Anterior cingulate cortex (tissue), 58 donors: ENCODE results near the gene RWDD1.

ENCODE experiments used
- DNase-seq, 58 donors: peaks; one replicate each; lab custom pipeline; 2025; lab: John Stamatoyannopoulos, UW

The RWDD1 gene, protein sequence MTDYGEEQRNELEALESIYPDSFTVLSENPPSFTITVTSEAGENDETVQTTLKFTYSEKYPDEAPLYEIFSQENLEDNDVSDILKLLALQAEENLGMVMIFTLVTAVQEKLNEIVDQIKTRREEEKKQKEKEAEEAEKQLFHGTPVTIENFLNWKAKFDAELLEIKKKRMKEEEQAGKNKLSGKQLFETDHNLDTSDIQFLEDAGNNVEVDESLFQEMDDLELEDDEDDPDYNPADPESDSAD

DNA sequence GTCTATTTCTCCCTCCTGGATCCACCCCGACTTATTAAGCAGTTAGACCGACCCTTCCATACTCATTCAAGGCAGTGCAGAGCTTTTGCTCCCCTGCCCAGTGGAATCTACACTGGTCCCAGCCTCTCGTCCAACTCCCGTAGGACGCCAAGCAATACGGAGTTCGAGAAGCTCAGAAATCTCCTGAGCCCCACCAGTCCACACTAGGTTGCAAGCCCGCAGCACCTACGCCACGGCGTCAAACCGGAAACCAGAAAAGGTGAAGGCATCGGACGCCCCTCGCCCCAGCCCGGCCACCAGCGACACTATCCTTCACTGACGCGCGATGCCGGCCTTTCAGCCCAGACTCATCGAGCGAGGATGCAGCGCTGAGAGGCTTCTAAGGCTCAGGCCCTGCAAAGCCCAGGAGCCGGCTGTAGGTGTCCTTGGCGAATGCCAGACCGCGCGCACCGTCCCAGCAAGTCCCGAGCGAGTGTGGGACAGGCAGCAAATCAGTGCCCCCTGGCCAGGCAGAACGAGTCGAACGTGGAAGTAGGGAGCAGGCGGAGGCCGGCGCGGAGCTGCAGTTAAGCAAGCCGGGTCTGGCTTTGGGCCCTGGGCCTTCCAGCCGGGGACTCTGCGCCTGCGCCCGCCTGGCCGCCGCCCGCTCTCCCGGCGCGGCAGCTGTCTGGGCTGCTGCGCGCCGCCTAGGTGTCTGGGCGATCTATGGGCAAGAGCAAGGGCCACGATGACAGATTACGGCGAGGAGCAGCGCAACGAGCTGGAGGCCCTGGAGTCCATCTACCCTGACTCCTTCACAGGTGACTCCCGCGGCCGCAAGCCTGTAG is at the start of gene RWDD1:
Gene RWDD1 (plus strand): TSS at position 649 of the 827 bp plus-strand sequence. CDS start 79 bp downstream, at position 728.
- peak; percentile 88 to 100 (median 98) for DNase-seq

DNA sequence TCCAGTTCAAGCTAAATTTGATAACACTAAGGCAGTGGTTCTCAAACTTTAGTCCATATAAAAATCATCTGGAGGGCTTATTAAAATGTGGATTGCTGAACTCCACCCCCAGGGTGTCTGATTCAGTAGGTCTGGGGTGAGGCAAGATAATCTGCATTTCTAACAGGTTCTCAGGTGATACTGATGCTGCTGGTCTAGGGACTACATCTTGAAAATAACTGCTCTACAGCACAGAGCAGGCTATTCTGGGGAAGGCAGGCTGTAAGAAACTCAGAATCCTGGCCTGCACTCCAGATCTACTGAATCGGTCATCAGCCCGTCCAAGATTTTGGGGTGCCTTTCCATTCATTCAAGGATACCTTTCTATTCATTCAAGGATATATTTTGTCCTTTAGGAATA is 48.4 kb upstream of the RWDD1 start:
- no peak for DNase-seq

DNA sequence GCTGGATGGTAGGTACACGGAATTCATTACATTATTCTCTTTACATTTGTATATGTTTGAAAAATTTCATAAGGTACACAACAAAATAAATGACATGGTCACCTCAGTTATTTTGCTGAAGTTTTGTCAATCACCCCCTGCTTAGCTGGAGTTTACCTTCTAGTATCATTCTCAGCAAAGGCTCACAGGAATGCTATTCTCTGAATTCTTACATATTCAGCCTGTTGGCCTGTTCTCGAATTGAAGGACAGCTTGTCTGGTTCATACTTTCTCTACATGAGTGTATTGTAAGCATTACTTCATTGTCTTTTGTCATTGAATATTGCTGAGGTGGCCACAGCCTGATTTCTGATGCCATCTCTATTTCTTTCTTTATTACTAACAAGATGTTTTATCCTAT is 47.1 kb upstream of the RWDD1 start:
- no peak for DNase-seq

DNA sequence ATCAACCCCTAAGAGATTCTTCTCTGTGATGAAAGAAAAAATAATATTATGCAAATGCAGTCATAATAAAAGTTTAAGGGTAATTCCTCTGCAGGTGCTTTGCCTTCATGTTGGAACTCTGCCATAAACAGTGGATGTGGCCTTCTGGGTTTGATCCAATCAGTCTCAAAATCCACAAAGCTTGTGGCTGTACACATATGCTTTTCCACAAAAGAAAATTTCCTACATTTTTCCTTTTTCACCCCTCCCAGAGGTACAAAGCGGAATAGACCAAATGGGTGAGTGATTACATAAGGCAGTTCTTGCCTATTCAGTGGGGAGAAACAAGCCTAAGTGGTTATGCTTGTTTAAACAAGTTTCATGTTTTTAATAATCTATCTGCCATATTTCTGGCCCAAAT is 43.2 kb upstream of the RWDD1 start:
- no peak for DNase-seq

DNA sequence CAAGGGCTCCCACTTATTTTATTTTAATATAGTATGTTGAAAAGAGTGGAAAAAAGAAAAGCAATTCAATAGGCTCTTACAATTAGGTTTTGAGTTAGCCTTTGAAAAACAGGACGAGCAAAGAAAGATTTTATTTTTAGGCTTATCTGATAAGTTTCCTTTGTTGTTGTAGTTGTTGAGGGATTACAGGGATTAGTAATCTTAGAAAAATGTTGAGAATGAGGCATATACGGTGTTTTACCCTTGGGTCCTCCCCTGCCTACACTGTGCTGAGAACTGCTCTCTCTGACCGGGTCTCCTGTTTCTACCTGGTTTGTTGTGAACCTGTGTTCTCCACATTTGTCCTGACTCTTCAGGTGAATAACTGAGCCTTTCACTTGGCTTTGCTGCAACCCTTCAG is 42.5 kb upstream of the RWDD1 start:
- DNase-seq, result no peak

DNA sequence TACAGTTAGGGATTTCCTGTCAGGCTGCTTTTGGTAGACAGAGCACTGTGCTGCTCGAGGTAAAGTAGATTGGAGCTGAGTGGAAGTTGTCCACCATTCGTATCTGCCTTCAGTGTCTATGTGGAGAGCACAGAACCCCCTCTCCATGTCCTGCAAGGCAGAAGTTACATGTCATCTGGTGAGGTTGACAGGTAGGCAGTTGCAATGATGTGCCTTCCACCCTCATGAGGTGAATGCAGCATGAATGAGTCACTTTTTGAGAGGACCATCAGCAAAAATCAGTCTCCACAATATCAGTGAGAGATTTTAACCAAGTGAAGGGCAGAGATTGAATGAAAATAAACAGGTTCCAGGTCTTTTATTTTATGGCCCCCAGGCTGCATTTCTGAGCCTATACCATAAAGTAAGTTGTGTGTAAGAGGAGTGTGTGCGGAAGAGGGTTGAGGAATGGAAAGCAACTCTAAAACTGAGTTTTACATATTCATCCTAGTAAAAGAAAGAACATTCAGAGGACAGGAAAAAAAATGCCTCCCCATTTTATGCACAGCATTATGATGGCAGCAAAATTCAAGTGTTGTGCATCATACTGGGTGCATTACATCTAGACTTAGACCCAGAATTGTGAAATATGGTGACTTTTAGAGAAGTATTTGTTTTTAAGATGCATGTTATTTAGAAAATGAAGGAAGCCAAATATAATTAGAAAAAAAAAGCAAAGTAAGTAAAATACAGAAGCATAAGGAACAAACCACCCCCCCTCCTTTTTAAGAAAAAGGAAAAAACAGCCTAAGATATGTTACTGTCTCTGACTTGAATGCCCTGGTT is 41.6 kb upstream of the RWDD1 start:
- no peak for DNase-seq

DNA sequence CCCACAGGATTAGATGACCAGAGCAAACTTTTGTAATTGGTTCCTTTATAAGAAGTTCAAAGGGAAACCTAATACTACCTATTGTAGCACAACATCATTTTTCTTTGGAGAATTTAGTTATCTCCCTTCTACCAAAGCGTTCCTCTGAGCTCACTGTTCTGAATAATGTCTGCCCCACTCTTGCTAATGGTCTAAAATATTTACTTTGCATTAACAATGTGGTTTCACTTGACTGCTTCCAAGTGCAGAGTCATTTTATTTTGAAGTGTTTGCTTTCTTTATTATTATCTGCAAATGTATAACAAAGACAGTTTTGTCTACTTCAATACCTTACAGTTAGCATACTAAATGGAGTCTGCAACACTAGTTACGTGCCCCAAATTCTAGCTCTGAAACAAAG is 40.9 kb upstream of the RWDD1 start:
- DNase-seq, result no peak

DNA sequence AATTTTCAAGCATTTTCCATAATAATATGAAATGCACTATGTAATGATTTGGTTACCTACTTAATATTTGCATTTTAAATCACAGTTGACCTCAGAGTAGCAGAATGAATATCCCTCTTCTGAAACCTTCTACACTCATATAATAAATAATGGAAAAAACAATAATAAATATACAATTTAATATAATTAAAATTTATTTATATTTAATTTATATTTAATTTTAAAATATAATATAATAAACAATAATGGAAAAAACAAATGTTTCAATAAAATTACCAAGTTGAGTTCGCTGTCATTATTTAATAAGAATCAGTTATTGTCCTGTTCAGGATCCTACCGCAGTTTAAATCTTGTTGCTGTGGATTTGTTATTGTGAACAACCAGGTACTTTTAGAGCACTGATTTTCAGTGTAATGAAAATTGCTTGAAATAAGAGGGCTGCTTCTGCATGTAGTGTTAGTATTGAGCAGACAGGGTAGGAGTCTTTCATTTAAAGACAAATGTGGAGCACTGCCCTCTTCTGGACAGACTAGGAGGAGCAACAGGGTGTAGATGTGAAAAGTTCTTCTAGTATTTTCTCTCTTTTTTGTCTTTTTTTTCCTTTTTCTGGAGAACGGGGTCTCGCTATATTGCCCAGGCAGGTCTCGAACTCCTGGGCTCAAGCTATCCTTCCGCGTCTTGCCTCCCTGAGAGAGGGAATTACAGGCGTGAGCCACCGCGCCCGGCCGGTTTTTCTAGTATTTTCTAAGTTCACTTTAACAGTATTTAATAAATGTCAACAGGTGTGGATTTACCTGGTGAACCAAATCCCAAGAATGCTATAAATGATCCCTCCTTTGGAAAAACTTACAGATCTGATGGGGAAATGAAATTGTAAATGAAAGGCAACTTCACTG is 39.4 kb upstream of the RWDD1 start:
- DNase-seq, result peak in 20 of 58 donors; percentile 1 to 43 (median 10)

DNA sequence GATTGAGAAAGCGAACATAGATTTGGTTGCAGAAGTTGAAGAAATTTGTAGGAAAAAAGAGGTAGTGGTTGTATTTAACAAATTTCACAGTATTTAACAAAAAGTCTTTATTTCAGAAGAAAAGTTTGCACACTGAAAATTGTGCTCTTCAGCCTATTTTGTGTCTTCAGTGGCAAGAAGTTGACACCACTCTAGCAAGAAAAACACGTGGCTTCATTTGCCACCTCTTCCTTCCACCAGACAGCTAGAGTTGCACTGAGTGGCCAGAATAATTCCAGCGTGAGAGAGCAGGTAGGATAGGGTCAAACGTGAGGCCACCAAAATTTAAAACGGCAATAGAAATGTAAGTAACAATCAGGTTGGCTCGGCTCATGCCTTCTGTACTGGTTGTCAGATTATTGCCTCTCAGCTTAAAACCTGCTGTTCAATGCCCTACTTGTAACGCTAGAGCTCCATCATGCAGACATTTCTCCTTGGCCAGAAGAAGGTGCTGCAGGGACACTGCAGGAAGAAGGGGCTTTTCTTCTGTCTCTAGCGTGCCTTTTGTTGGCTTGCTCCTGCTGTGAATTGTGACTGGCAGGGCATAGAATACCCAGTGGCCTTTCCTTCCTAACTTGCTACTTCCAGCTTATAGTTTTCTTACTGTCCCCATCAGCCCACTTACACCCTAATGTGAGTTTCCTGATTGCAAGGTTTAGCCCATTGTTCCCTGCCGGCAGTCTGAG is 37.9 kb upstream of the RWDD1 start:
- no peak for DNase-seq

DNA sequence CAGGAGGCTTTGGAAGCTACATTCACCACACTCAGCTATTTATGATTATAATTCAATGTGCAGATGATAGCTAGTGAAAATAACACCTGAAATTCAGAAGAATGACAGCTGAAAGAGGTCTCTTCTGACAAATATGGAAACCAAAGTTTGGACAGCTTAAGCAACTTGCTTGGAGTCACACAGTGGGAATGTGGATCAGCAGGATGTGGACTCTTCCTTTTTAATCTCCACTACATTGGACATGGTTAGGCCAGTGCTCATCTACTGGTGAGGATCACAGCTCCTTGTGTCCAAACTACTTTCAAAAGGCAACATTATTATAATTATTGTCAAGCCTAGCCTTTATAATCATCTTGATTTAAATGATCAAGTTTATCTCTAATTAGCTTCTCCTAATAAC is 36.2 kb upstream of the RWDD1 start:
- DNase-seq, result no peak

DNA sequence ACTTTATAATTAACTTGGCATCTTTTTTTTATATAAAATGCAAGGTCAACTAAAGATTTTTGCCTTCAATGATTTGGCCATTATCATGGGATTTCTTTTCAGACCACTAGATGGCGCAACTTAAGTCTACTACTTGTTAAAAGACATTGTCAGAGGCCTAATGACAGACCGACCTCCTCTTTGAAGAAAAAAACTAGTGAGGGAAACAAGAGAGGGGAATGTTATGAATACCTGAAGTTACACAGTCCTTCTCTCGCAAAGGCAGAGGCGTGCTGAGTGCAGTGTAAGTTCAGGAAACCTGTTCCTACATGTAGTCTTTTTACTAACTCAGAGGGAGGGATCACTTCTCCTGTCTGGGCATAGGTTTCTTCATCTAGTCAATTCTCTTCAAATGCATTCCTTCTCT is 35.1 kb upstream of the RWDD1 start:
- peak in 1 of 58 donors; percentile 20 for DNase-seq

DNA sequence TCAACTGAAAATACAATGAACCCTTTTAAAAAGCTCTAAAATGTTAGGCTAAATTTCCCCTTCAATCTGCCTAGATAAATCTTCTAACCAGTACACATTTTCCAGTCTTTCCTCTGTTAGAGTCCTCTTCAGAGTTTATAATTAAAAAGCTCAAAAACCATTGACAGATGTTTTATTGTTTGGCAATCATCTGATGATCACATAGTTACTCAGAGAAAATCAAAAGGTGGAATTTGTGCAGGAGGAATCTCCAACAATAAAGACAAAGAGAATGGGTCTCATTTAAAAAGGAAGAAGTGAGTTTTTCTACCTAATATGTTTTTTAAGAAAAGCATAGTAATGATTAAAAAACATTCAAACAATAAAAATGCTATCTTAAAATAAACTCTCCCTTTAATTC is 28.9 kb upstream of the RWDD1 start:
- DNase-seq, result no peak

DNA sequence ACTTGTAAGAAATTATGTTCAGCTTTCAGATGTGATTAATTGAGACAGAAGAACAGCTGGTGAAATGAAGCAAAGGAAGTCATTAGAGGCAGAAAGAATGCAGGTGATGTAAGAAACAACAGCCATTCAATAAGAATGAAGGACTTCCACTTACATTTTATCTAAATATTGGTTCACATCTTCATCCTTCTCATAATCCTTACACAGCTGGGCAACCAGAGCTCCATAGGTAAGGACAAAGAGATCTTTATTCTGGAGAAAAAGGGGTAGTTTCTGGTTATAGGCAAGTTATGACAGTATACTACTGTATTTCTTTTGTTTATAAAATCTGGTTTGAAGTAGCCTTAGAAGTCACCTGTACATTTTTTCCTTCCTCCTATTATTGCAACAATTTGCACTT is 28.2 kb upstream of the RWDD1 start:
- DNase-seq, result no peak

DNA sequence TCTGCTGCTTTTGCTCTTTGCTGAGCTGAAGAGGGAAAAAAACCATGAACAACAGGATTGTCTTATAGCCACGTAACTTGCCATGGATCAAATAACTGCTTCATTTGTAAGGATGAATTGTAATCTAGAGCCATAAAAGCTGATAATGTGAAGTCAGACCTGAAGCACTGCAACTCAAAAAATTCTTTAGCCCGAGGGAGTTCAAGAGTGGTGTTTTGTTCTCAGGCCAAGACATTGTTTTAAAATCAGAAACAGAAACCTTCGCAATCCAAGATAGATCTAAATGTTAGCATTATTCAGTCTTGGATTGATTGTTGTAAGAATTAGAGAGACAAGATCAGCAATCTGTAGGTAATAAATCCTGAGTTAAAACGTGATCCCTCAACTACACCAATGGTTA is 25.7 kb upstream of the RWDD1 start, which contains the start of gene TRAPPC3L:
Gene TRAPPC3L (minus strand): TSS at position 34 of the 400 bp plus-strand sequence. CDS start 170 bp downstream, outside the sequence.
- DNase-seq, result no peak

DNA sequence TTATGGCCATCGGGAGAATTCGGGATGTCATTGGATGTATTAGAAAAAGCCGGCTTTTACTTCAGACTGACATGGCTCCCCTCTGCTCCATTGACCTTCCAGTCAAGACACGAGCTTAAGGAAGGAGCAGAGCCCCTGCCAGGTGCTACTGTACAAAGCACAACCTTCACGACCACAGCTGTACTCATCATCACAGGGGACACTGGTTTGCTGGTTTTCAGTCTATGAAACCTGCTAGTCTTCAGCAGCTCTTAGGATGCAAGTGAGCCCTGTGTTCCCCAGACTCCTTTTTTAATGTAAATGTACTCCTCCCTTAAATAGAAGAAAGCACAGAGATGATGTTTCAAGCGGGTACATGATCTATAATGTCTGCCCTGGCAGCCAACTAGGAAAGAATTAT is 23.9 kb upstream of the RWDD1 start:
- DNase-seq, result no peak

DNA sequence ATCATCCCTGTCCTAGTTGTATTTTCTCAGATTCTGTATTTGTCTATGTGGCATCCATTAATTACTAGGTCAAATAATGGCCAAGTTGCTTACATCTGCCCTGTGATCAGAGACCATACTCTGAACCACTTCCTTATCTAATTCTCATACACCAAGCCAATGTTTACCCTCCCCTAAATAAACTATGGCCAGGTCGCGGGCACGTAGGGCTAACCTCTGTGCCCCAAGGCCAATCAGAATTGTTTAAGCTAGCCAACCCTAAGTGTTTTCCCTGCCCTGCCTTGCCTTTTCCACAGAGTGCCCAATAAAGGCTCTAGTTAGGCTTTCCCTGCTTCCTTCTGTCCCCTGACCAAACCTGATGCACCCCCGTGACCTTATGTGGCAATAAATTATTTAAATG is 20.5 kb upstream of the RWDD1 start:
- no peak for DNase-seq

DNA sequence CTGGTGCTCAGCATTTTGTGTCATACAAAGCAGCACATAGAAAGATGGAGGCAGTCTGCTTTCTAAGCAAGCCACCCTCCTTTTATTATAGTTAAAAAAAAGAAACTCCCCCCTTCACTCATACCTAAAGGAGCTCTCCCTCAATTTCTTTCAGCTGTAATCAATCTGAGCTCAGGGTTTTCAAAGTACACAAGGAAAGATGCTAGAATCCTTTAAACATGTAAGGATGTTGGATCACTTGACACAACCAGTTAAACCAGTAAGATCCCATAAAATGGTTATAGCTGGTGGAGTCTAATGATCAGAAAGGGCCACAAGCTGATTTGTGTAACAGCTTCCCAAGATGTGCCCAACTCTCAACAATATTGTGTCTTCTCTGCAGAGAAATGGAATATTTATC is 17.9 kb upstream of the RWDD1 start, which contains the start of gene CALHM4:
Gene CALHM4 (plus strand): TSS at position 301 of the 400 bp plus-strand sequence. CDS start 43 bp downstream, at position 344.
- no peak for DNase-seq

DNA sequence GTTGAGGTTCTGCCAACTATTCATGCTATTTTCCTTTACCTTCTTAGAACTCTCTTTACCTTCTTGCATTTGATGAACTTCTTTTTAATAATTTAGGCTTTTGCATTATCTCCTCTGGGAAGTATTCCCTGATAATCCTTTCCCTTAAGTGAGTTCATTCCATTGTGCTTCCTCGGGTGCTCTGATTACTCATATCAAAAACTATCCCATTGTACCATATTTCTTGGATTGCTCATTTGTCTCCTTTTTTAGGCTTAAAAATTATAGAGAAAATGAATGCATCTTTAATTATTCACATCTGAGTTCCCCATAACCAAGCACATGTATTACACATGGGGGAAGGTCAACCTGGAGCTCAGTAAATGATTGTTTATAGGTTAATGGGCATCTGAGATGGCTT is 15.2 kb upstream of the RWDD1 start:
- no peak for DNase-seq

DNA sequence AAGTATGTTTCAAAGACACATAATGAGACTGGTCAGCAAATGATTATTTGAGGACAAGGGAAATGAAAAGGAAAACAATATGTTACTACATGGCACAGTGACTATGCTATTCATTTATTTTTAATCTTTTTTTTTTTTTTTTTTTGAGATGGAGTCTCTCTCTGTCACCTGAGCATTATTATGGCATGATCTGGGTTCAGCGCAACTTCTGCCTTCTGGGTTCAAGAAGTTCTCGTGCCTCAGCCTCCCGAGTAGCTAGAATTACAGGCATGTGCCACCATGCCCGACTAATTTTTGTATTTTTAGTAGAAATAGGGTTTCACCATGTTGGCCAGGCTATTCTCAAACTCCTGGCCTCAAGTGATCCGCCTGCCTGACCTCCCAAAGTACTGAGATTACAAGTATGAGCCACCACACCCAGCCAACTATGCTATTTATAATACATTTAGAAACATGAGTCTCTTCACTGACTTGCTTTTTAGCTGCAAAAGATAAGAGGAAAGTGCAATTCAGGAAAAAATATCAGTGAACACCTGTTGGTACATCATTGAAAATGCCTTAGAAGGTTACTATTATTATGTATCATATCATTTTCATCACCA is 14.4 kb upstream of the RWDD1 start:
- DNase-seq, result no peak
